ENCODE measurements around the gene ACSS1.

Gene ACSS1

DNA sequence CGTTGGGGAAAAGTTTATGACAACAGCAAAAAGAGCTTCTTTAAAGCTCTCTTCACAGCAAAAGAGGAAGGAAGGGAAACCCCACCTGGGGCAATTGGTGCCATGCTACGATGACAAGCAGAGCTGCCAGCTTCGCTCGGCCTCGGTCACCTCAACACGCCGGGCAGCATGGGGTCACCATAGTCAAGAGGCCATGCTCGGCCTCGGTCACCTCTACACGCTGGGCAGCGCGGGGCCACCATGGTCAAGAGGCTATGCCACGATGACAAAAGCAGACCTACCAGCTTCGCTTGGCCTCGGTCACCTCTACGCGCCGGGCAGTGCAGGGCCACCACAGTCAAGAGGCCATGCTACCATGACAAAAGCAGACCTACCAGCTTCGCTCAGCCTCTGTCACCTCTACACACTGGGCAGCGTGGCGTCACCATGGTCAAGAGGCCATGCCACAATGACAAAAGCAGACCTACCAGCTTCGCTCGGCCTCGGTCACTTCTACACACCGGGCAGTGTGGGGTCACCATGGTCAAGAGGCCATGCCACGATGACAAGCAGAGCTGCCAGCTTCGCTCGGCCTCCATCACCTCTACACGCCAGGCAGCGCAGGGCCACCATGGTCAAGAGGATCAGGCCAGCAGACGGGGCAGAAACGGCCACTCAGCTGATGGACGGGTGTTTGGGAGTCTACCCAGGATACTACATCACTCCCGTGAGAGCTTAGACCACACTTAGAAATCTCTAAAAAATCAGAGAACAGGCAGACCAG is 77.5 kb downstream of the ACSS1 start:
- H3K4me3 ChIP-seq (ENCODE audit: low read length) = no peak overlapping the region
- no peak for DNase-seq (ENCODE audit: low read depth)
- TF ChIP-seq CTCF (IDR thresholded peaks at IDR 0.05; ENCODE audit: insufficient read depth, low read depth, low read length, missing control alignments) = no peak

DNA sequence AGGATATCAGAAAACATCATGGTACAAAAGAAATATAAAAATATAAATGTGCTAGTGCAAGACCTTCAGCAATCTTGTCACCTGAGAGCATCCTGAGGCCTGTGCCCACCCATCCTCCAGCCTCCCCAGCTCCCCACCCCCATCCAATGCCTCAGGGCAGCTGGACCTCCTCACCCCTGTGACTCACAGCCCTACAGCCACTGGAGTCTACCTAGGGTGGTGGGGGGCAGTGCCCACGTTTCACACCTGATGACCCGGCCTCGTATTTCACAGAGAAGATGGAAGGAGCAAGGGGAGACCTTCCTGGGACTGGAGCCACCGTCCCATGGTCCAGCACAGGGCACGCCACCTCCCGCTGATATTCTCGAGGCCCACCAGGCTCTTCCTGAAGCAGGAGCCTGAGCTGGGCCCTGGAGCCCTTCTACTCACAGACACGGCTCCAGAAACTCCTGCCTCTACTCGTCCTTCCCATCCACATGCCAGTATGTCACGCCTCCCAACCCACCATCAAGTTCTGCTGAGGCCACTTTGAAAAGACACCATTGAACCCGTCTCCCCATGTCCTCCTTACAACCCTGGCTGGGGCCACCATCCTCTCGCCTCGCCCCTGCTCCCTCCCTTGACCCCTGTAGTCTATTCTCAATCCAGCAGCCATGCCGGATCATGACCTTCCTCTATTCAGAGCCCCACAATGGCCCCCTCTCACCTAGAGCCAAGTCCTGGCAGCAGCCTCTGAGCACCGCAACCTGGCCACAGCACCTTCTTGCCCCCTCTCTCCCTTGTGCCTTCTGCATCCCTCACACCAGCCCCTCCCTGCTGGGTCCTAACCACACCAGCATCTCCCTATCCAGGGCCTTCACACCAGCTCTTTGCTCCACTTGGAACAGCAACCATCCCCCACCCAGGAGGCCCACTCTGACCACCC is 78.6 kb downstream of the ACSS1 start:
- no peak for TF ChIP-seq CTCF (IDR thresholded peaks at IDR 0.05; ENCODE audit: insufficient read depth, low read depth, low read length, missing control alignments)
- no peak overlapping the region for H3K4me3 ChIP-seq (ENCODE audit: low read length)
- DNase-seq (ENCODE audit: low read depth) = no peak

DNA sequence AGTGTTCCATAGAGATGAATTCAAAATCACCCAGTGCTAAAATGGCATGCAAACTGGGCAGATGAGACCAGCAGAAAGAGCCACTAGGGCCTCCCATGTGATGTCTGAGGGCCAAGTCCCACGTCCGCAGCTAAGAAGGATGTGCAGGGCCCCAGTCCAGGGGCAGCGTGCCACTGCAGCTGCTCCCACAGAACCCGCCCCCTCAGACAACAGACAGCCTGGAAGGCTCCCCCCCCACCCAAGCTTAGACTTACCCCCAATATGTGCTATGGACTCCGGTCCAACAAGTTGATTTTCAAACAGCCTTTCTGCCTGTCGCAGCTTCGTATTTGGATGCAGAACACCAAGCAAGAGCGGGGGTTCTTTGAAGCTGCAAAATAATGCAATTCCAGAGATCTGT is 79.4 kb downstream of the ACSS1 start:
- TF ChIP-seq CTCF (IDR thresholded peaks at IDR 0.05; ENCODE audit: insufficient read depth, low read depth, low read length, missing control alignments) = no peak
- DNase-seq (ENCODE audit: low read depth) = no peak

DNA sequence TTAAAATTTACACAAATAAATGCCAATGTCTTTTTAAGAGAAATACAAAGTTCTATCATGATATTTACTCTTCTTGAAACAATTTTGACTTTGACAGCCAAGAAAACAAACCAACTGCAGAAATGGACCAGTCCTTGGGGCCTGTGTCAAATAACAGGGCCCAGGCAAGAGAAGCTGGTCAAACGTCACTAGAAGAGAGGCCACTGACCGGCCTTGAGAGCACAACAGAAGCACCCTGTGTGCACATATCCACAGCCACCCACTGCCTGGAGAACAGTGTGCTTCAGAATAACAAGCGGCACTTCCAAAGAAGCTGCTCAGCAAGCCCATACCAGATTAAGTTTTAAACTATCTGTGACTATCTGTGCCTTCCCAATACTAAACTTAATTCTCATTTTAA is 80.1 kb downstream of the ACSS1 start:
- no peak for TF ChIP-seq CTCF (IDR thresholded peaks at IDR 0.05; ENCODE audit: insufficient read depth, low read depth, low read length, missing control alignments)
- DNase-seq (ENCODE audit: low read depth) = no peak
- H3K4me3 ChIP-seq (ENCODE audit: low read length) = no peak overlapping the region

More for the DNA sequence above, 79.4 kb downstream of the ACSS1 start:
- no peak overlapping the region for H3K4me3 ChIP-seq (ENCODE audit: low read length)

- no peak for DNase-seq (ENCODE audit: low read depth)
- H3K4me3 ChIP-seq (ENCODE audit: low read length) = no peak overlapping the region
- TF ChIP-seq CTCF (IDR thresholded peaks at IDR 0.05; ENCODE audit: insufficient read depth, low read depth, low read length, missing control alignments) = no peak
These were observed 80.6 kb downstream of the ACSS1 start for GRCh38 chr20:24977336-24977735.

DNA sequence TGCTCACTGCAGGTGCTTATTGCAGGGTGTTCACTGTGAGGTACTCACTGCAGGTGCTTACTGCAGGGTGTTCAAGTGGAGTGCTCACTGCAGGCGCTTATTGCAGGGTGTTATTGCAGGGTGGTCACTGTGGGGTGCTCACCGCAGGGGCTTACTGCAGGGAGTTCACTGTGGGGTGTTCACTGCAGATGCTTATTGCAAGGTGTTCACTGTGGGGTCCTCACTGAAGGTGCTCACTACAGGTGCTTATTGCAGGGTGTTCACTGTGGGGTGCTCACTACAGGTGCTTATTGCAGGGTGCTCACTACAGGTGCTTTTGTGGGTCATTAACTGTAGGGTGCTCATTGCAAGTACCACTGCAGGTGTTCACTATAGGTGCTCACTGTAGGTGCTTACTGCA is 85.6 kb downstream of the ACSS1 start:
- H3K4me3 ChIP-seq (ENCODE audit: low read length) = no peak overlapping the region
- no peak for DNase-seq (ENCODE audit: low read depth)
- TF ChIP-seq CTCF (IDR thresholded peaks at IDR 0.05; ENCODE audit: insufficient read depth, low read depth, low read length, missing control alignments) = no peak
